Fibroblast of skin of back (primary cell): ENCODE measurements around the gene SLC7A5.
"Not testable (repeated sequence)": the region's sequence is repeated elsewhere in the genome, so short reads cannot be mapped to it uniquely, and the experiment has no call there.

Experiments
- DNase-seq: peaks from one replicate; pipeline ENCODE4 v3.0.0-alpha.2; 2013

The SLC7A5 gene

DNA sequence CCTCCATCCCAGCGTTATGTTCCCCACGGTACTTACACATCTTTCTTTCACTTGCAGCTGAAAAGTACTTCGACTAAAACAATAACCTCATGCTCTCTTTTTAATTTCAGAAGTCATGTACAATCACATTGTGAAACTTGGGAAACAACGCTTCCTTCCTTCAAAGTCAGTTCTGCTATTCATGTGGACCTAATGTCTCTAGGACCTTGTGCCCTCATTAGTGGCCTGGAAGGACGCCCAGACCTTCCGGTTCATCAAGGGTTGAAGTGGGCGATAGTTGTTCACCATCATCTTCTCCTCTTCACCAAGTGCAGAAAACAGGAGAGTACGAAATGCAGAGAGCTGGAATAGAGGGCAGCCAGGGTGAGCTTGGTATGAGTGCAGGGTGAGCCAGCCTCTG lies 18.6 kb upstream of the SLC7A5 start:
- DNase-seq, result not testable (repeated sequence)

DNA sequence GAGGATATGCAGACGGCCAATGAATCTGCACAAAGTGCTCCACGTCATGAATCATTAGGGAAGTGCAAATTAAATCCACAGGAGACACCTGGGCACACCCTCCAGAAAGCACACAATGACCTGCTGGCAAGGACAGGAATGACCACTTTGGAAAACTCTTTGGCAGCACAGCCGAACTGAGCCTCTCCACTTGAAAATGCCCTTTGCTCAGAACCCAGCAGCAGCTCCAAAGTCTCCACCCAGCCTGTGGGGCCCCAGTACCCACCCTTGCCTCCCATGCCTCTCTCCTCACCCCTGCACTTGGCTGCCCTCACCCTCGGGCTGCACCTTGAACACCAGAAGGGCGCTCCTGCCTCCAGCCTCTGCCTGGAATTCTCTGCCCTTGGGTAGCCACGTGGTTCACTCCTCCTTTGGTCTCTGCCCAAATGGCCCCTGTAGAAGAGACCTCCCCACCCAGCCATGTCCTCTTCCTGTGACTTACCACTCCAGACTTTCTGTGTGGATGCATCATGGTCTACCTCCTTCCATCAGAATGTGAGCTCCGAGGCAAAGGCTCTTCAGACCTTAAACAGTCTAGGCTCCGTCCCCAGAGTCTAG lies 16.2 kb upstream of the SLC7A5 start:
- not testable (repeated sequence) for DNase-seq

DNA sequence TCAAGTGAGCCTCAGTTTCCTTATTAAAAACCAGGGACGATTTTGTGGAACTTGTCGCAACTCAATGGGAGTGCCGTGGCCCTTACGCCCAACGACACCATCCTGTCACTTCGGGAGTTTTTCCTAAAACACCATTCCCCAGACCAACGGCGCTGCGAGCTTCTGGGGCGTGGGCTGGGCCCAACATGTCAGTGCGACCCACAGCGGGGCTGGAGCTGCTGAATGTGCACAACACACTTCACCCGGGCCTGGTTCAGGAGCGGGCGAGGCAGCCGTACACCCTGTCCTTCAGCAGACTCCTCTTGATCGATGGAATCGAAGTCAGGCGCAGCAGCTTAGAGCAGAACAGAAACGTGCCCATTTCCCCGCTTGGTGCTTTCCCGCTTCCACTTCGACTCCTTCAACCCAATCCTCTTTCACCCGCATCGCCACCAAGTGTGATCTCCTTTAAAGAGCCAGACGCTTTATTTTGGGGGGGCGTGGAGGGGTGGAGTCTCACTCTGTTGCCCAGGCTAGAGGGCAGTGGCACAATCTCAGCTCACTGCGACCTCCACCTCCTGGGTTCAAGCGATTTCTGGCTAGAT lies 13.2 kb upstream of the SLC7A5 start:
- DNase-seq, result no peak

DNA sequence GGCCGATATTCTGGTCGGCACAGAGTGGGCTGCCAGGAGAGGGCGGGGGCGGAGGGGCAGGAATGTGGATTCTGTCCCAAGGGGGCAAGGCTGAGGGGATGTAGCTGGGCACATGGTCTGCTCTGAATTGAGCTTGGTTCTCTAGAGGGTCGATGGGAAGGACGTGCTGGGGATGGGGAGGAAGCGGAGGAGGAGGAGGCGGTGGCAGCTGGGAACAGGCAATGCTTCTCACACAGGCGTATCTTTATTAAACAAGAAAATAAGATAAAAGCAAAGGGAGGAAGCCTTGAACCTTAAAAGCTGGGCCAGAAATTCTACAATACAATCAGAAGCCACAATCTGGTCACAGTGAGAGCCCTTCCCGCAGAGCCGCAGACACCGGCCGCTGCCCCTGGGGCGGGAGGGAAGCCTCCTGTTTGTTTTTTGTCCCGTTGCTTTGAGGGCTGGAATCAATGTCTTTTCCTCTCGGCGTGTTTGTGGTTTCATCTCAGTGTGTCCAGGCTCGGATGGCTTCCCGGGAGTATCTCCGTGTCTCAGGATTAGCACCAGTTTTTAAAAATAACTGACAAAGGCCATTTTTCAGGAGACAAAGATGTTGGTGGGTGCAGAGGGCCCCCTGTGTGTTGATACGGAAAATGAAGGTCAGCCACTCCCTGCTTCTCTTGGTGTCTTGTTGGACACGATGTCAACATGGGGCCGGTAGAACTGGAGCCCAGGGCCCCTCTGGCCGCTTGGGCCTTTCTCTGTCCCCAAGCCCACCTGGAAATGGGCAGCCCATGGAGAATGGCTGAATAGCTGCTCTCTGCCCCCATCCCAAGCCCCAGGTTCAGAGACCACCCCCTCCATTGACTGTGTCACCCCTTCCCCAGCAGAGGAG lies 12.3 kb upstream of the SLC7A5 start:
- DNase-seq, result peak; percentile 37

DNA sequence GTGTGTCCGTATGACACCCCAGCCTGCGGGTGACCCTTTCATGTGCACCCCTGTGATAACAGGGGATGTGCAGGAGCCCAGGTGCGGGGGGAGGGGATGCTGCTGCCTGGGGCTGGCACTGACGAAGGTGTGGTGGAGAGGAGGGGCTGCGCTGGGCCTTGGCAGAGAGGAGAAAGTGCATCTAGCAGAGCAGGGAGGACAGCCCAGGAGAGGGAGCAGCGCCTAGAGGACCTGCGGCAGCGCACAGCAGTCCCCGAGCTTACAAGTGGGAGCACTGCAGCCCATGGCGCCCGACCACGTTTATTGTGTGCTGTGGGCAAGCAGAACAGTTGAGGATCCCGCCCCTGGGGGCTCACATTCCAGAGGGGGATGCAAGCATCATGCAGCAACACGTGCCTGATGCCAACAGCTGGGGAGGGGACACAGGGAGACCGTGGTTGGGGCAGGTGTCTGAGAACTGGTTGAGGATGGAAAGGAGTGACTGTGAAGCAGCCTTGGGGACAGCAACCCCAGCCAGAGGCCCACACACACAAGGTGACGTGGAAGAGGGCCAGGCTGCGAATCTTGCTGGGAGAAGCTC lies 10.9 kb upstream of the SLC7A5 start:
- DNase-seq, result no peak

DNA sequence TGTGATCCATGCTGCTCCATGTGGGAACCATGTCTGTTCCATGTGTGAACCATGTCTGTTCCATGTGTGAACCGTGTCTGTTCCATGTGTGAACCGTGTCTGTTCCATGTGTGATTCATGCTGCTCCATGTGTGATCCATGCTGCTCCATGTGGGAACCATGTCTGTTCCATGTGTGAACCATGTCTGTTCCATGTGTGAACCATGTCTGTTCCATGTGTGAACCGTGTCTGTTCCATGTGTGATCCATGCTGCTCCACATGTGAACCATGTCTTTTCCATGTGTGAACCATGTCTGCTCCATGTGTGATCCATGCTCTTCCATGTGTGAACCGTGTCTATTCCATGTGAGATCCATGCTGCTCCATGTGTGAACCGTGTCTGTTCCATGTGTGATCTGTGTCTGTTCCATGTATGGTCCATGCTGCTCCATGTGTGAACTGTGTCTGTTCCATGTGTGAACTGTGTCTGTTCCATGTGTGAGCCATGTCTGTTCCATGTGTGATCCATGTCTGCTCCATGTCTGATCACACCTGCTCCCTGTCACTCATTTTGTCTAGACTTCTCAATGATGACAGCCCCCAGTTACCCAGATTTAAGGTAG lies 10.2 kb upstream of the SLC7A5 start:
- DNase-seq, result not testable (repeated sequence)

DNA sequence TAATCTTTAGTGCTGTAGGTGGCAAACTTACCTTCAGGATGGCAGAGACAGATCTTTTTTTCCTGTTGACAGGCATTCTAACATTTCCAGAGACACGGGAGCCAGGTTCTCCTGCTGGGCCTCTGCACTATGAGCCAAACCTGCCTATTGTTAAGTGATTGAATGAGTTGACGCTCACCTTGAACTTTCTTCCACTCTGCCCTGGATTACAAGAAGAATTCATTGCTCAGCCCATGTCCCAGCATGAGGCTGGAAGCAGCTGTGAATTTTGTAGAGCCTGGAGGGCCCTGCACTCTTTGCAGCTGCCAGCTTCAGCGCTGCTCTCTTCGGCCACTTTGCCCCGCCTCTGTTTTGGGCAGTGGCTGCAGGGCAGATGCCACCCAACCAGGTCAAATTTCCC lies 9.4 kb upstream of the SLC7A5 start:
- DNase-seq, result no peak

DNA sequence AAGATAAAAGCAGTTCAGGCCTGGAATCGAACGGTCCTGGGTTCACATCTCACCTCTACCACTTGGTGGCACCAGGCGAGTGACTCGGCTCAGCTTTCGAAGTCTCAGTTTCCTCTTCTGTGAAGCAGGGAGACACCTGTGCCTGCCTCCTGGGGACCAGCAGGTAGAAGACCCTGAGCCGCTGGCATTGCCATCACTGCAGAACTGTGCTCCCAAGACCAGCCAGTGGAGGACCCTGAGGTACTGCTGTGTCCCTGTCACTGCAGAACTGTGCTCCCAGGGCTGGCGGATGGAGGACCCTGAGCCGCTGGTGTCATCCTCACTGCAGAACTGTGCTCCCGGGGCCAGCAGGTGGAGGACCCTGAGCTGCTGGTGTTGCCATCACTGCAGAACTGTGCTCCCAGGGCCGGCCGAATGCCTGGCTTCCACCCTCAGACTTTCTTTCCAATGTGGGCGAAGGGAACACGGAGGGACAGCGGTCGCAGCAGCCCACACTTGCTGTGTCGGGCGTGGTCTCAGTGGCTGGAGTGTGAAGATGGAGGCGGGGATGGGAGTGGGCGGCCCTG lies 8.7 kb upstream of the SLC7A5 start:
- no peak for DNase-seq

DNA sequence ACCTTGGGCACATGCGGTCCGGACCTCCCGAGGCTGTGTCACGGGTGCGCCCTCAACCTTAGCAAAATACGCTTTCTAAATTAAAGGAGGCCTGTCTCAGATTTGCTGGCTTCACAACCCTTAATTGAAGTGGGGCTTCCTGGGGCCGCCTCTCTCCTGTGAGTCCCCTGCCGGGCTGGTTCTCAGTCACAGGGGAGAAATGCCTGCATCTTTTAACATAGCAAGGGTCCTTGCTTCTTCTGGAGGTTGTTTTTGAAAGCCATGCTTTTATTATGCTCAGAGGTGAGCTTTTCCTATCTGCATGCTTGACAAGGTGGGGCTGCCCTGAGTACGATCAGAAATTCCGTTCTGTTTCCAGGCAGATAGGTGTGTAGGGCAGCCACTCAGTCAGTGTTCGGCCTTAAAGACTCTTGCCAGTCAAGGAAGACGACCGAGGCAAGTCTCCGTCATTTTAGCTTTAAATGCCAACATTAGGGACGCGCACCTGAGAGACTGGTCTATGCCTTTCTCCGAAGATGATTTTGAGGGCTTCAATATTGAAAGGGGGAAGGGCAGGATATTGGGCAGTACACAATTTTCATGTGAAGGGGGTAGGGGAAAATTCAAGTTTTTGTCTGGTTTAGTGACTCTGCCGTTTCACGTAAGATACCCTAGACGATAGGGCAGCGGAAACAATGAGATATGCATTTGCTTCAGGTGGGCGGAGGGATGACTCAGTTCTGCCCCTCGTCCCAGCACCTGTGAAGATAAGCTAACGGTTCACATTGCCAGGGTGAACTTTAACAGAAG lies 5.5 kb upstream of the SLC7A5 start:
- no peak for DNase-seq

DNA sequence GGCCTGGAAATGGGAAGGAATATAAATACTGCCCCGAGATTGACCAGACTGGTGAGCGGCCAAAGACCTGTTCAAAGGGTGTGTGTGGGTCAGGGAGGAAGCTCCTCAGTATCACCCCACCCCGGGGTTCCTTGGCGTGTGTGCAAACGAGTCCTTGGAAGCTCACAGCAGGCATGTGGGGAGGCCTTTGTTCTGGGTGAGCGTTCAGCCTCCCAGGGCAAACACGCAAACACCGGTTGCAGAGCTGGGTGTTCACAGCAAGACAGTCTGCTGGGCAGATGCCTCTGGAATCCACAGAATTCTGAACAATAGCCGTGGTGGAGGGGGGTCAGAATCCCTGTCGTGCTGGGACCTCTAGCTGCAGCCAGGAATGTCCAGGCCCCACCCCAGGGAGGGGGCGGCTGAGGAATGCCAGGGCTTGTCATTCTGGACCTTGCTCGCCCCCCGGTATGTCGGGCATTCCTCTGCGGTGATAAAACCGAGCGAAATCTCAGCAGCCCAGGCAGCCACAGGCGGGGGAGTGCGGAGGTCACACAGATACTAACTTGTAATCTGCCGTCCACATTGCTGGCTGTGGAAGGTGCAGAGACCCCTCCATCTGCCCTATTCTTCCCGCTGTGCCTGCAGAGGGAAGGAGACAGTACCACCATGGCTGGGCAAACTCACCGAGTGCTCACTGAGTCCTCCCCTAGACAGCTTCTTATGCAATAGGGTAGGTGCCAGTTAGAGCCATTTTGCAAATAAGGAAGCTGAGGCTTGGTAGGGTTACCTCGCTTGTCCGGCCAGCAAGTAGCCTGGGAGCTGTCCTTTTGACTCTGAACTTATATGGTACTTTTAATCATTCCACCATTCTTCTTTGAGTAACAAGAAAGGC lies 1.3 kb upstream of the SLC7A5 start:
- peak; percentile 97 for DNase-seq

DNA sequence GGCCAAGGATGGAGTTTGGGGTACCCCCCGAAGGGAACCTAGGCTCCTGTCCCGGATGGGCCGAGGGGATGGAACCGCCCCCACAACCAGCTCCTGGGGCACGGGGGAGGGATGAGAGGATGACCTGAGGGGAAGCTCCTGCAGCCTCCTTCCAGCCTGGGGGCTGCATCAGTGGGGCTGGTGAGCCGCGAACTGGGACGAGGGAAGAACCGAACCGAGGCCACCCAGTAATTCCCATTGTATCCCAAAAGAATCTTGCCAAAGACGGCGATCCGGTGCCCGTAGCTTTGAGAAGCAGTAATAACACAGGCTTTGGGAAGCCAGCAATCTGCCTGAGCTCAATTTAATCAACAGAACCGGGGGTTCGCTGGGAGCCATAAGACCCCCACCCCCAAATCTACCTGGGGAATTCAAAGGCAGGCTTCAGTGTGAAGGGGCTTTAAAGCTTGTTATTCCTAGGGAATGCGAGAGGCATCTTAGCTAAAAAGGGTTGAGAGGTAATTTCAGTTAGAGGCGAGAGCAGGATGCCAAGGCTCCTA lies 641 bp upstream of the SLC7A5 start:
- DNase-seq, result not testable (repeated sequence)

DNA sequence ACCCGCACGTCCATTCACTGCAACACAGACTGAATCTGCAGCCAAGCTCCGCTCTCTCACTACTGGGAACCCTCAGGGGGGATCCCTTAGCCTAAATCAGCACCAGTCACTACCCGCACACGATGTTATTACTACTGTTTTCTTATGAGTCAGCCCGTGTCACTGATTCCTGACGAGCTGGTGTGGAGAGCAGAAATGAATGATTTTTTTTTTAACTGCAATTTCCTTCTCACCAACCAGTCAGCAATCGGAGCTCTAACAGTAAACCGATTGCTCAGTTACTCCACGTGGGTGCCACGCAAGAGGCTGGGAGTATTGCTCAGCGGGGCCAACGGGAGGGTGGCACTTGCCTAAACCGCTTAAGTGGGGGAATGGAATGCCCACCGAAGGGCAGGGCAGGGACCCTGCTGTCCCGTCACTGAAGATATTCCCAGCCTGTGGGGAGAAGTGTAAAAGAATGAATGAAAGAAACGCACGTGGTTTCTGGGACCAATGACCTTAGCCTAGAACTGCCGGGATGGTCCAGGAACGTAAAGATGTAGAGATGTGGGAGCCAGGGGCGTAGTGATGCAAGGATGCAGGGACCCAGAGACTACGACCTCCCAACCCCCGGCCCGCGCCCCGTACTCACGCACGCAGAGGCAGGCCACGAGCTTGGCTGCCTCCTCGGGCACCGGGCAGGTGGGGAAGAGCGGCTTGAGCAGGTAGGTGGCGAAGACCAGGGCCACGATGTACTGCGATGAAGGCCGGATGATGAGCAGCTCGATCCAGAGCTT lies 865 bp downstream of the SLC7A5 start:
- DNase-seq, result peak; percentile 94

DNA sequence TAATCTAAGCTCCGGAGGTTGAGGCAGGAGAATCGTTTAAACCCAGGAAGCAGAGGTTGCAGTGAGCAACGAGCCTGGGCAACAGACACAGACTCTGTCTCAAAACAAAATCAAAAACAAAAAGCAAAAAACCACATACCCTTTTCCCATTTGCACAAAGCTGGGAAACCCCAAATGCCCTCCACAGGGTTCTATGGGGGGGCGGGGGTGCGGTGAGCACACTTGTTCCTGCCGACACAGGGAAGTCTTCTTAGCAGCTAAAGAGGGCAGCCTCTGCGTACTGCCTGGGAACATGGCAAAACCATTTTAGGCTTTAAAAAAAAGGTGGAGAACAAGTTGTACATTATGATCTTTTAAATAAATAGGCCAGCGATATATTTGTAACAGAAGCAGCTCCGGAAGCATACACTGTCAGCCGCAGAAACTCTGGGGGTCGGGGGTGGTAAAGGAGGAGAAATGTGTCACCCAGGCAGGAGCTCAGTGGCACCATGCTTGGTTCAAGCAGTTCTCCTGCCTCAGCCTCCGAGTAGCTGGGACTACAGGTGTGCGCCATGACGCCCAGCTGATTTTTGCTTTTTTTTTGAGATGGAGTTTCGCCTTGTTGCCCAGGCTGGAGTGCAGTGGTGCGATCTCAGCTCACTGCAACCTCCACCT lies 3.3 kb downstream of the SLC7A5 start:
- DNase-seq, result not testable (repeated sequence)

DNA sequence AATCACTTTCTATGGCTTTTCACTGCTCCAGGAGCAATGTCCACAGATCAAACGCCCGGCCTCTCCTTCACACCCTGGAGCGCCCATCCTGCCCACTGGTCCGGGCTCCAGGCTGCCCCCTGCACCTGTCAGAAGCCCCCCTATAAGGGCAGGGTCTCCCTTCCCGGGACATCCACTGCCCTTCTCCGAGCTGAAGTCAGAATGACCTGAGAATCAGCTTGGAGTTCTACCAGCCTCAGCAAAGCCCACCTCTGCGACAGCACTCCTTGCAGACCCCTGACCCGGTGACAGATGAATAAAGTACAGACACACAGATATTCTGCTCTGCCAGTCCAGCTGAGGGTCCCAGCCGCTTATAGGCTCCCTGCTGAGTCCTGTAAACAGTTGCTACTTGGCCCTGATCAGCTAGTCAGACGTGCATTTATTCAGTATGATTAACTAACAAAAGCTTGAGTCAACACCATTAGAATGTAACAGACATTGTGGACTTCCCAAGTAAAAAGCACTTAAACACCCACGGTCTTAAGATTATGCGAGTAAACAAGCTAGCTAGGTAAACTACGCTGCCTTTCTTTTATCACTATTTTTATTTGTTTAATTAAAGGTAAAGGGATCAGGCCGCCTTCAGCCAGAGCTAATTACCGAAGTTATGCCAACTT lies 4.8 kb downstream of the SLC7A5 start:
- no peak for DNase-seq

DNA sequence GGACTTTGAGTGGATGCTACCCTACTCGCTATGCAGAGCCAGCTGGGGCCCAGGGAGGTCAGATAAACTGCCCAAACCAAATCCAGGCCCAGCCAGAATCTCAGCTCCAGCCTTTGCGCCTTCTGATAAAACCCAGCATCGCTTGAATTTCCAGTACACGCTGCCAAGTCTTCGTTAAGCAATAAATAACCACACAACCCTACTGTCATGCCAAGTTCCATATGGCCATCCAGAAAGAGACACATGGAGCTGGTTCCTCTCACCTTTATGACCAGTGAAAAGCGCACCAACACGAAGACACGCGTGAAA lies 6.0 kb downstream of the SLC7A5 start:
- DNase-seq, result not testable (repeated sequence)

DNA sequence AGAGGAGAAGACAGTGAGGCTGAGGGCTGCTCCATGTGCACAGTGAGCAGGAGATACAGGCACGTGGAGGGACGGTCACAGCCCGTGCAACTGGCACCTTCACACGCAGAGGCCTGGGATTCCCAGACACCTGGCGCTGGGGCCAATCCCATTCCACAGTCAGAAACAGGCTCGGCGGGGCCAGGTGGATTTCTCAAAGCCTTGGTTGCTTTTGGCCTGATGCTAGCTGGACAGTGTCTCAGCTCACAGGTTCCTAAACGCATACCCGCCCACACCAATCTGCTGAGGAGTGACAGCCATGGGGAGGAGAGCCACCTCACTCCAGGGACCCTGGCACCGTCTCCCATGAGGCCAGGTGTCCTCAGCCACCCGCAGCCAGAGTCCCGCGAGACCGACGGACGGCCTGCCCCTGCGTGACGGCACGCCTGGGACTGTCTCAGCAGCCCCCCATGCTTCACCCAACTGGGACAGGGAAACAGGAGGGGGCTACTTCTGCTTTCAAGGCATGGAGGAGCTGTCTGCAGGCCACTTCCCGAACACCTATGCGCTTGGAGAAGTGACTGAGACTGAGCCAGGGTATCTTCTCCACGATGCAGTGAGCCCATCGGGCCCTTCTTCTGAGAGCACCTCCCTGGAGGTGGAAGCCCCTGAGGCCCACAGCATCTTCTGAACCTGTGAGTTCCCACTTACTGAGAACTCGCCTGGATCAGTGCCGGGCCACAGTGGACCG lies 6.5 kb downstream of the SLC7A5 start:
- DNase-seq, result not testable (repeated sequence)

DNA sequence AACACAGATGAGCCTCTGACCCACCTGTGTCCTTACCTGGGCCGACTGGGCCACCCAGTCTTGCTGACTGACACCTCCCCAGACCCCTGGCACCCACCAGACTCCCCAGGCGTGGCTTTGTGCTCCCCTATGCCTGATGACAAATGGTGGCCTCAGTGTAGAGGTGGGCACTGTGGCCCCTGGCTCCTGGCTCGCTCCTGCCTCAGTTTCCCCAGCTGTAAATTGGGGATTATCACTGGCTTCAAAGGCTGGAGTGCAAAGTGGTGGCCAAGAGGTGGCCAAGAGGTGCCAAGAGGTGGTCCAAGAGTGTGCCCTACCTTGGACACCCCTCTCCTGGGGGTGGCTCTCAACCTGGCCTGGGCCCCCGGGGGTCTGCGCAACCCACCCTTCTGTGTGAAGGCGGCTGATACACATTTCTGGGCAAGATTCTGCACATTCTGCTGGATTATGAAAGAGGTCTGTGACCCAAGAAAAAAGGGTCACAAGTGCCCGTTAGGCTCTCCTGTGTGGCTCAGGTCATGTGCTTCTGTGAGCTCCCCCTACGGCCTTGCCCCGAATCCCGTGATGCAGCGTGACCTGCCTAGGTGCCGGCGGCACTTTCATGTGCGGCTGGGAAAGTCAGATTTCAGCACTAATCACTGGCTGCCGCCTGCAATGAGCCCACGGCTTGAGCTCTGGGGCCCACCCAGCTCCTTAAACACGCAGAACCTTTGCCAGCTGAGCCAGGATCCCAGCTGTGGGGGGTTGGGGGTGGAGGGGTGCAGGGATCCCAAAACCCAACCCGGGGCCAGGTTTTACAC lies 7.8 kb downstream of the SLC7A5 start:
- DNase-seq, result not testable (repeated sequence)
